Gastrocnemius medialis (tissue), 4 donors: ENCODE measurements around the gene PGD.

ENCODE experiments used
- POLR2A ChIP-seq, 2 donors: fragments of 450-650 bp; IDR thresholded peaks; one replicate each; pipeline ENCODE4 v1.6.1; 2017; ENCODE audit warnings: antibody characterized with exemption in 2 of 2, mild to moderate bottlenecking in 2 of 2, moderate library complexity in 2 of 2
- TF ChIP-seq, protein P1 (sequence below), 5 experiments: fragments of 450-650 bp in 3 of 5; fragments of 200-600 bp in 2 of 5; sonication (generic) in 2 of 5; IDR thresholded peaks in 4 of 5; conservative IDR thresholded peaks in 1 of 5; 1 replicate in 4 of 5; 2 replicates in 1 of 5; pipeline ENCODE4 v1.5.1; 2016 to 2019; ENCODE audit warnings: antibody characterized with exemption in 5 of 5, mild to moderate bottlenecking in 3 of 5, moderate library complexity in 3 of 5

- no peak for TF ChIP-seq POLR2A (IDR thresholded peaks at IDR 0.05)
- TF ChIP-seq, protein P1, sequence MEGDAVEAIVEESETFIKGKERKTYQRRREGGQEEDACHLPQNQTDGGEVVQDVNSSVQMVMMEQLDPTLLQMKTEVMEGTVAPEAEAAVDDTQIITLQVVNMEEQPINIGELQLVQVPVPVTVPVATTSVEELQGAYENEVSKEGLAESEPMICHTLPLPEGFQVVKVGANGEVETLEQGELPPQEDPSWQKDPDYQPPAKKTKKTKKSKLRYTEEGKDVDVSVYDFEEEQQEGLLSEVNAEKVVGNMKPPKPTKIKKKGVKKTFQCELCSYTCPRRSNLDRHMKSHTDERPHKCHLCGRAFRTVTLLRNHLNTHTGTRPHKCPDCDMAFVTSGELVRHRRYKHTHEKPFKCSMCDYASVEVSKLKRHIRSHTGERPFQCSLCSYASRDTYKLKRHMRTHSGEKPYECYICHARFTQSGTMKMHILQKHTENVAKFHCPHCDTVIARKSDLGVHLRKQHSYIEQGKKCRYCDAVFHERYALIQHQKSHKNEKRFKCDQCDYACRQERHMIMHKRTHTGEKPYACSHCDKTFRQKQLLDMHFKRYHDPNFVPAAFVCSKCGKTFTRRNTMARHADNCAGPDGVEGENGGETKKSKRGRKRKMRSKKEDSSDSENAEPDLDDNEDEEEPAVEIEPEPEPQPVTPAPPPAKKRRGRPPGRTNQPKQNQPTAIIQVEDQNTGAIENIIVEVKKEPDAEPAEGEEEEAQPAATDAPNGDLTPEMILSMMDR (IDR thresholded peaks at IDR 0.05 in 4 of 5, conservative IDR thresholded peaks at IDR 0.05 in 1 of 5), result no peak
Measured at GRCh38 chr1:10402729-10403274, 3.9 kb downstream of the PGD start.
